Measurements from ENCODE around the gene MORN1.
A peak's percentile ranks its signal among the peaks of the same experiment; 100 is the strongest.

MORN1 gene

GRCh38 chr1:2316451-2316961 is 74.8 kb downstream of the MORN1 start:
- Mint-ChIP-seq H3K36me3 (ENCODE audit: low read depth) (no peaks in the 10 kb centered on the region), H3K27ac (no peak overlapping the region), H3K9me3 (no peaks in the 10 kb centered on the region), H3K4me3 (no peak overlapping the region), H3K27me3 (no peaks in the 10 kb centered on the region), H3K4me1 (ENCODE audit: low read depth) (peaks cover 14% of the 10 kb centered on the region)

GRCh38 chr1:2315674-2316450 is 75.5 kb downstream of the MORN1 start:
- Mint-ChIP-seq H3K9me3 (no peaks in the 10 kb centered on the region), H3K36me3 (ENCODE audit: low read depth) (no peaks in the 10 kb centered on the region), H3K27ac (no peak overlapping the region), H3K4me3 (peak overlapping the region; percentile 17), H3K27me3 (no peaks in the 10 kb centered on the region), H3K4me1 (ENCODE audit: low read depth) (peaks cover 14% of the 10 kb centered on the region)

- Mint-ChIP-seq H3K4me1 (ENCODE audit: low read depth) (peaks cover 14% of the 10 kb centered on the region), H3K27ac (no peak overlapping the region), H3K9me3 (no peaks in the 10 kb centered on the region), H3K27me3 (no peaks in the 10 kb centered on the region), H3K4me3 (no peak overlapping the region), H3K36me3 (ENCODE audit: low read depth) (no peaks in the 10 kb centered on the region)
These were observed 76.3 kb downstream of the MORN1 start for GRCh38 chr1:2314803-2315673.

GRCh38 chr1:2314273-2314802 is 77.0 kb downstream of the MORN1 start:
- Mint-ChIP-seq H3K9me3 (no peaks in the 10 kb centered on the region), H3K4me3 (no peak overlapping the region), H3K36me3 (ENCODE audit: low read depth) (no peaks in the 10 kb centered on the region), H3K27ac (no peak overlapping the region), H3K4me1 (ENCODE audit: low read depth) (peaks cover 14% of the 10 kb centered on the region), H3K27me3 (no peaks in the 10 kb centered on the region)

GRCh38 chr1:2313651-2314261 is 77.6 kb downstream of the MORN1 start:
- H3K4me3 Mint-ChIP-seq, result no peak overlapping the region
- H3K36me3 Mint-ChIP-seq (ENCODE audit: low read depth), result peaks cover 1% of the 10 kb centered on the region
- no peaks in the 10 kb centered on the region for H3K27me3 Mint-ChIP-seq
- H3K4me1 Mint-ChIP-seq (ENCODE audit: low read depth), result peaks cover 11% of the 10 kb centered on the region
- no peak overlapping the region for H3K27ac Mint-ChIP-seq
- no peaks in the 10 kb centered on the region for H3K9me3 Mint-ChIP-seq

- peaks cover 12% of the 10 kb centered on the region for H3K36me3 Mint-ChIP-seq (ENCODE audit: low read depth)
- H3K9me3 Mint-ChIP-seq, result no peaks in the 10 kb centered on the region
- H3K4me3 Mint-ChIP-seq, result no peak overlapping the region
- H3K4me1 Mint-ChIP-seq (ENCODE audit: low read depth), result peaks cover 11% of the 10 kb centered on the region
- no peak overlapping the region for H3K27ac Mint-ChIP-seq
- no peaks in the 10 kb centered on the region for H3K27me3 Mint-ChIP-seq
These were observed 78.6 kb downstream of the MORN1 start for GRCh38 chr1:2312515-2313301.

GRCh38 chr1:2312160-2312514 is 79.2 kb downstream of the MORN1 start:
- Mint-ChIP-seq H3K4me1 (ENCODE audit: low read depth) (peaks cover 10% of the 10 kb centered on the region), H3K27me3 (no peaks in the 10 kb centered on the region), H3K4me3 (no peak overlapping the region), H3K9me3 (no peaks in the 10 kb centered on the region), H3K36me3 (ENCODE audit: low read depth) (peaks cover 18% of the 10 kb centered on the region), H3K27ac (peak overlapping the region; percentile 8)

GRCh38 chr1:2311184-2312032 is 79.9 kb downstream of the MORN1 start:
- H3K27ac Mint-ChIP-seq, result no peak overlapping the region
- H3K27me3 Mint-ChIP-seq, result no peaks in the 10 kb centered on the region
- H3K9me3 Mint-ChIP-seq, result no peaks in the 10 kb centered on the region
- H3K36me3 Mint-ChIP-seq (ENCODE audit: low read depth), result peaks cover 23% of the 10 kb centered on the region
- no peak overlapping the region for H3K4me3 Mint-ChIP-seq
- peaks cover 8% of the 10 kb centered on the region for H3K4me1 Mint-ChIP-seq (ENCODE audit: low read depth)

- H3K36me3 Mint-ChIP-seq (ENCODE audit: low read depth), result peaks cover 27% of the 10 kb centered on the region
- no peak overlapping the region for H3K4me3 Mint-ChIP-seq
- H3K9me3 Mint-ChIP-seq, result no peaks in the 10 kb centered on the region
- peaks cover 8% of the 10 kb centered on the region for H3K4me1 Mint-ChIP-seq (ENCODE audit: low read depth)
- no peak overlapping the region for H3K27ac Mint-ChIP-seq
- H3K27me3 Mint-ChIP-seq, result no peaks in the 10 kb centered on the region
These were observed 80.8 kb downstream of the MORN1 start for GRCh38 chr1:2310332-2311183.

- H3K27me3 Mint-ChIP-seq, result no peaks in the 10 kb centered on the region
- H3K4me3 Mint-ChIP-seq, result no peak overlapping the region
- H3K27ac Mint-ChIP-seq, result no peak overlapping the region
- peaks cover 31% of the 10 kb centered on the region for H3K36me3 Mint-ChIP-seq (ENCODE audit: low read depth)
- peaks cover 7% of the 10 kb centered on the region for H3K4me1 Mint-ChIP-seq (ENCODE audit: low read depth)
- no peaks in the 10 kb centered on the region for H3K9me3 Mint-ChIP-seq
These were observed 82.5 kb downstream of the MORN1 start for GRCh38 chr1:2308844-2309243.

- Mint-ChIP-seq H3K36me3 (ENCODE audit: low read depth) (peaks cover 31% of the 10 kb centered on the region), H3K4me1 (ENCODE audit: low read depth) (peaks cover 8% of the 10 kb centered on the region), H3K4me3 (no peak overlapping the region), H3K27me3 (no peaks in the 10 kb centered on the region), H3K27ac (no peak overlapping the region), H3K9me3 (no peaks in the 10 kb centered on the region)
These were observed 83.4 kb downstream of the MORN1 start for GRCh38 chr1:2307972-2308371.

- no peak overlapping the region for H3K27ac Mint-ChIP-seq
- peaks cover 31% of the 10 kb centered on the region for H3K36me3 Mint-ChIP-seq (ENCODE audit: low read depth)
- H3K27me3 Mint-ChIP-seq, result no peaks in the 10 kb centered on the region
- H3K9me3 Mint-ChIP-seq, result no peaks in the 10 kb centered on the region
- peaks cover 16% of the 10 kb centered on the region for H3K4me1 Mint-ChIP-seq (ENCODE audit: low read depth)
- no peak overlapping the region for H3K4me3 Mint-ChIP-seq
These were observed 84.2 kb downstream of the MORN1 start for GRCh38 chr1:2307064-2307605.

All from stimulated activated naive CD8-positive, alpha-beta T cell treated with anti-CD3 and anti-CD28 coated beads, Interleukin-15, Interleukin-2, amounts not matched to agents 100 ng/mL and 50 ng/mL, for 24 hours (primary cell).